H9 (cell line): ENCODE measurements around the gene LGALS12. TPM values are rescaled to one million over a fixed set of nuclear protein-coding genes. Genes with fewer than 3 reads are reported as not detected.

Experiments
- DNase-seq: peaks from one replicate; pipeline ENCODE4 v3.0.0-alpha.2; 2017
- H2AFZ ChIP-seq: one replicate; pipeline ENCODE4 v1.6.1; 2013; ENCODE audit warnings: mild to moderate bottlenecking, low read length, control low read depth, moderate library complexity
- H2AK5ac ChIP-seq: 2 replicates; pipeline ENCODE4 v1.6.1; 2013; ENCODE audit warnings: low read length, control low read depth, mixed read lengths; ENCODE audit not compliant: insufficient read length
- H2BK120ac ChIP-seq: one replicate; pipeline ENCODE4 v1.6.1; 2013; ENCODE audit warnings: low read depth, mild to moderate bottlenecking, low read length, control low read depth, inconsistent platforms; ENCODE audit not compliant: poor library complexity, severe bottlenecking
- H2BK12ac ChIP-seq: 2 replicates; pipeline ENCODE4 v1.6.1; 2013; ENCODE audit warnings: low read length, control low read depth, mixed read lengths, low read depth; ENCODE audit not compliant: insufficient read length
- H2BK15ac ChIP-seq: 2 replicates; pipeline ENCODE4 v1.6.1; 2013; ENCODE audit warnings: low read depth, low read length, control low read depth
- H2BK20ac ChIP-seq: one replicate; pipeline ENCODE4 v1.6.1; 2013; ENCODE audit warnings: low read depth, mild to moderate bottlenecking, low read length, control low read depth, inconsistent platforms; ENCODE audit not compliant: poor library complexity, severe bottlenecking
- H2BK5ac ChIP-seq: 2 replicates; pipeline ENCODE4 v1.6.1; 2013; ENCODE audit warnings: low read length, control low read depth, mixed read lengths; ENCODE audit not compliant: insufficient read length
- H3K14ac ChIP-seq: 2 replicates; pipeline ENCODE4 v1.6.1; 2013; ENCODE audit warnings: low read length, control low read depth; ENCODE audit not compliant: insufficient read depth
- H3K18ac ChIP-seq: 2 replicates; pipeline ENCODE4 v1.6.1; 2013; ENCODE audit warnings: low read depth, mild to moderate bottlenecking, mixed read lengths, low read length, control low read depth; ENCODE audit not compliant: insufficient read length
- H3K23ac ChIP-seq: 2 replicates; pipeline ENCODE4 v1.6.1; 2013; ENCODE audit warnings: low read length, control low read depth, mixed read lengths, low read depth; ENCODE audit not compliant: insufficient read length
- H3K23me2 ChIP-seq: 2 replicates; pipeline ENCODE4 v1.6.1; 2013; ENCODE audit warnings: low read depth, mild to moderate bottlenecking, mixed read lengths, low read length, control low read depth; ENCODE audit not compliant: insufficient read length, poor library complexity, severe bottlenecking
- H3K27ac ChIP-seq: 2 replicates; pipeline ENCODE4 v1.5.1; 2013; ENCODE audit warnings: low read length, control low read depth, mixed read lengths, low read depth; ENCODE audit not compliant: insufficient read length
- H3K27me3 ChIP-seq: 2 replicates; pipeline ENCODE4 v1.6.1; 2013; ENCODE audit warnings: low read length, control low read depth, inconsistent platforms; ENCODE audit not compliant: insufficient read depth
- H3K4ac ChIP-seq: 2 replicates; pipeline ENCODE4 v1.6.1; 2013; ENCODE audit warnings: low read depth, mild to moderate bottlenecking, control low read depth, inconsistent platforms, low read length, moderate library complexity
- H3K4me1 ChIP-seq: 2 replicates; pipeline ENCODE4 v1.6.1; 2013; ENCODE audit warnings: low read length, control low read depth, inconsistent platforms; ENCODE audit not compliant: insufficient read depth
- H3K4me2 ChIP-seq: 2 replicates; pipeline ENCODE4 v1.6.1; 2013; ENCODE audit warnings: low read length, control low read depth, mixed read lengths; ENCODE audit not compliant: insufficient read length, insufficient read depth
- H3K56ac ChIP-seq: 2 replicates; pipeline ENCODE4 v1.6.1; 2013; ENCODE audit warnings: low read depth, mild to moderate bottlenecking, mixed read lengths, low read length, control low read depth; ENCODE audit not compliant: insufficient read length
- H3K79me1 ChIP-seq: 2 replicates; pipeline ENCODE4 v1.6.1; 2013; ENCODE audit warnings: low read depth, mild to moderate bottlenecking, moderate library complexity, low read length, control low read depth, inconsistent platforms; ENCODE audit not compliant: insufficient read depth, poor library complexity, severe bottlenecking
- H3K79me2 ChIP-seq: 2 replicates; pipeline ENCODE4 v1.6.1; 2013; ENCODE audit warnings: low read length, control low read depth, inconsistent platforms; ENCODE audit not compliant: insufficient read depth
- H3K9ac ChIP-seq: 2 replicates; pipeline ENCODE4 v1.6.1; 2013; ENCODE audit warnings: low read length, control low read depth, mixed read lengths; ENCODE audit not compliant: insufficient read length; ENCODE audit errors: extremely low read depth
- H3K9me3 ChIP-seq: one replicate; pipeline ENCODE4 v1.6.1; 2013; ENCODE audit warnings: low read depth, low read length, inconsistent platforms; ENCODE audit not compliant: control insufficient read depth
- H3T11ph ChIP-seq: one replicate; pipeline ENCODE4 v1.6.1; 2013; ENCODE audit warnings: mild to moderate bottlenecking, low read length, control low read depth, inconsistent platforms
- H4K20me1 ChIP-seq: one replicate; pipeline ENCODE4 v1.6.1; 2013; ENCODE audit not compliant: control insufficient read depth, insufficient read length, insufficient read depth
- H4K5ac ChIP-seq: 2 replicates; pipeline ENCODE4 v1.6.1; 2013; ENCODE audit warnings: low read depth, mild to moderate bottlenecking, mixed read lengths, low read length, control low read depth; ENCODE audit not compliant: insufficient read length
- H4K8ac ChIP-seq: replicated peaks from 2 replicates; pipeline ENCODE4 v1.6.1; 2013; ENCODE audit warnings: low read length, control low read depth, mixed read lengths, low read depth; ENCODE audit not compliant: insufficient read length
- H4K91ac ChIP-seq: 2 replicates; pipeline ENCODE4 v1.6.1; 2013; ENCODE audit warnings: low read depth, mild to moderate bottlenecking, moderate library complexity, mixed read lengths, low read length, control low read depth; ENCODE audit not compliant: insufficient read length
- H3K27ac Mint-ChIP-seq, 3 experiments: 2 replicates in 2 of 3; 3 replicates in 1 of 3; pipeline ENCODE4 v1.8.0; 2020 to 2021; ENCODE audit warnings: mixed read lengths in 3 of 3, mild to moderate bottlenecking in 1 of 3, moderate library complexity in 1 of 3
- H3K27me3 Mint-ChIP-seq: 2 replicates; pipeline ENCODE4 v1.8.0; 2021; ENCODE audit warnings: low read depth, mild to moderate bottlenecking, moderate library complexity, mixed read lengths
- H3K36me3 Mint-ChIP-seq, 3 experiments: 2 replicates in 2 of 3; 3 replicates in 1 of 3; pipeline ENCODE4 v1.8.0; 2020 to 2021; ENCODE audit warnings: low read depth in 3 of 3, mixed read lengths in 3 of 3; ENCODE audit not compliant: insufficient read depth in 1 of 3
- H3K4me1 Mint-ChIP-seq, 2 experiments: 2 replicates each; pipeline ENCODE4 v1.8.0; 2020; ENCODE audit warnings: mixed read lengths in 2 of 2
- H3K4me3 Mint-ChIP-seq, 2 experiments: 2 replicates in 1 of 2; 3 replicates in 1 of 2; pipeline ENCODE4 v1.8.0; 2020 to 2021; ENCODE audit warnings: mild to moderate bottlenecking in 2 of 2, mixed read lengths in 2 of 2, moderate library complexity in 1 of 2
- H3K9me3 Mint-ChIP-seq, 2 experiments: 2 replicates in 1 of 2; 3 replicates in 1 of 2; pipeline ENCODE4 v1.8.0; 2020; ENCODE audit warnings: mild to moderate bottlenecking in 2 of 2, mixed read lengths in 2 of 2, moderate library complexity in 1 of 2
- WGBS: extraction: QIAGEN DNeasy Blood & Tissue Kit; methylation state at CpG from one replicate; pipeline ENCODE4 v1.1.7; 2013; ENCODE audit warnings: missing lambda C conversion rate, low lambda C conversion rate, mixed read lengths; ENCODE audit not compliant: insufficient read length; ENCODE audit errors: extremely low coverage; 5-methylcytosine and 5-hydroxymethylcytosine counted together
- total RNA-seq: library from RNA; stranded (reverse); gene quantifications from 2 replicates; pipeline ENCODE4 v1.2.1, GENCODE V29; 2021
- TF ChIP-seq, protein P1 (sequence below): fragments of 200-600 bp; sonication (generic); conservative IDR thresholded peaks from 3 replicates; pipeline ENCODE4 v1.8.0; 2021; ENCODE audit warnings: antibody characterized with exemption, mild to moderate bottlenecking

Gene LGALS12
- total RNA-seq, 1 experiment from 2014 or later = 1.9 TPM

DNA sequence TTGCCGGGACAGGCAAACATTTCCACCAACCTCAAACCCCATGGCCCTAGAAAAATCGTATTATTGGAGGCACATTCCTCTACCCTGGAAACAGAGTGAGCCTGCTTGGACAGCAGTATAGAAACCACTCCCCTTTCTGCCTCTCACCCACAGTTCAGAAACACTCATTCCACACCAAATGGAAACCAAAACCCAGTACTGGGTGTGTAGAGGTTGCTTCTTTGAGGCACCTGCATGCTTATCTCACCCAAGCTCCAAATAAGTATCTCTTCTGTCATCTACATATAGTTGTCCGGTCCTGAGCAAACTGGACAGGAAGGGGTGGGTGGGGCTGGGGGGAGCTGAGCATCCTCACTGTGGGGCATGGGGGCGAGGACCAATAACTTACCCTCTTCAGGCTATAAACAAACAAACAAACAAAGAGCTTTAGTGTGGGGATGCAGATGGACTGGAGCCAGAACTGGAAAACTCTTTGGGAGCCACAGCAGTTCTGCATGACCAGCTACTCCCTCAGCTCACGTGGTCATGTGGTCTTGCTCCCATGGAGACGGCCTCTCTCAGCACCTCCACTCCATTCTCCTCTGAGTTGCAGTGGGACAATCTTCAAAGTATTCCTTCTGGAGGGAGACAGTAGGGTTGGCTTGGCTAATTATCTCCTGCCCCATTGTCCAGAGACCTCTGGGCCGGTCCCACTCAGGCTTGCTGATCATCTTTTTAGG lies 58.3 kb downstream of the LGALS12 start:
- Histone ChIP-seq H3K9ac (no peak overlapping the region), H3K27ac (no peak overlapping the region), H2AK5ac (no peak overlapping the region), H3K4me1 (peaks cover 3% of the 10 kb centered on the region; the same call in 1 of the 2 replicates), H3K27me3 (no peaks in the 10 kb centered on the region), H4K8ac (no peak overlapping the region), H2BK120ac (no peak overlapping the region), H3K79me1 (no peaks in the 10 kb centered on the region), H2BK5ac (no peak overlapping the region), H3K79me2 (no peaks in the 10 kb centered on the region), H3K23me2 (no peaks in the 10 kb centered on the region), H4K20me1 (no peaks in the 10 kb centered on the region), H3K18ac (no peak overlapping the region), H4K5ac (no peak overlapping the region), H2BK15ac (no peak overlapping the region), H2AFZ (no peak overlapping the region), H2BK12ac (no peak overlapping the region), H3K14ac (no peak overlapping the region), H3K23ac (no peak overlapping the region), H3K56ac (no peak overlapping the region), H2BK20ac (no peak overlapping the region), H3K9me3 (no peaks in the 10 kb centered on the region), H4K91ac (no peak overlapping the region), H3T11ph (no peak overlapping the region), H3K4me2 (no peak overlapping the region), H3K4ac (no peak overlapping the region)
- TF ChIP-seq, protein P1, sequence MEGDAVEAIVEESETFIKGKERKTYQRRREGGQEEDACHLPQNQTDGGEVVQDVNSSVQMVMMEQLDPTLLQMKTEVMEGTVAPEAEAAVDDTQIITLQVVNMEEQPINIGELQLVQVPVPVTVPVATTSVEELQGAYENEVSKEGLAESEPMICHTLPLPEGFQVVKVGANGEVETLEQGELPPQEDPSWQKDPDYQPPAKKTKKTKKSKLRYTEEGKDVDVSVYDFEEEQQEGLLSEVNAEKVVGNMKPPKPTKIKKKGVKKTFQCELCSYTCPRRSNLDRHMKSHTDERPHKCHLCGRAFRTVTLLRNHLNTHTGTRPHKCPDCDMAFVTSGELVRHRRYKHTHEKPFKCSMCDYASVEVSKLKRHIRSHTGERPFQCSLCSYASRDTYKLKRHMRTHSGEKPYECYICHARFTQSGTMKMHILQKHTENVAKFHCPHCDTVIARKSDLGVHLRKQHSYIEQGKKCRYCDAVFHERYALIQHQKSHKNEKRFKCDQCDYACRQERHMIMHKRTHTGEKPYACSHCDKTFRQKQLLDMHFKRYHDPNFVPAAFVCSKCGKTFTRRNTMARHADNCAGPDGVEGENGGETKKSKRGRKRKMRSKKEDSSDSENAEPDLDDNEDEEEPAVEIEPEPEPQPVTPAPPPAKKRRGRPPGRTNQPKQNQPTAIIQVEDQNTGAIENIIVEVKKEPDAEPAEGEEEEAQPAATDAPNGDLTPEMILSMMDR = no peak
- H3K27me3 Mint-ChIP-seq = peaks cover 3% of the 10 kb centered on the region
- H3K27ac Mint-ChIP-seq = no peak overlapping the region
- H3K36me3 Mint-ChIP-seq = no peaks in the 10 kb centered on the region; a peak in 1 of 7 replicates
- H3K4me3 Mint-ChIP-seq = no peak overlapping the region
- H3K9me3 Mint-ChIP-seq = peaks cover 0 to 1% of the 10 kb centered on the region in 2 experiments; a peak in 1 of 5 replicates
- peak; percentile 18 for DNase-seq
- no CpG with 5 or more reads among the region's 7 CpGs for WGBS
- peaks cover 18 to 39% of the 10 kb centered on the region in 2 experiments for H3K4me1 Mint-ChIP-seq
